Activated B cell treated with CpG ODN at 0.5 μM for 24 hours (primary cell): ENCODE data around the gene AKAP5. TPM values are rescaled to one million over a fixed set of nuclear protein-coding genes. Genes with fewer than 3 reads are reported as not detected.
A peak's percentile ranks its signal among the peaks of the same experiment; 100 is the strongest.

ENCODE experiments used
- ATAC-seq: fragments of 200-7000 bp; cut with Tn5 transposase; one replicate; pipeline ENCODE4 v1.10.0; 2021; ENCODE audit warnings: low read depth, mild to moderate bottlenecking, moderate library complexity
- CTCF ChIA-PET: fragments of 350-600 bp; sonication (Branson Sonifier 250); formaldehyde crosslinking; loops from one replicate; lab custom pipeline; 2021; ENCODE audit warnings: antibody characterized with exemption; lab: Charles Lee
- POLR2A ChIA-PET: fragments of 350-600 bp; sonication (Branson Sonifier 250); formaldehyde crosslinking; loops from one replicate; lab custom pipeline; 2021; ENCODE audit warnings: antibody characterized with exemption; lab: Charles Lee
- DNase-seq: peaks from one replicate; pipeline ENCODE4 v3.0.0; 2022
- H3K27ac Mint-ChIP-seq: one replicate; pipeline ENCODE4 v1.8.0; 2020; ENCODE audit warnings: mixed read lengths
- H3K27me3 Mint-ChIP-seq: one replicate; pipeline ENCODE4 v1.8.0; 2021; ENCODE audit warnings: mixed read lengths
- H3K36me3 Mint-ChIP-seq: one replicate; pipeline ENCODE4 v1.8.0; 2021; ENCODE audit warnings: low read depth, mixed read lengths
- H3K4me1 Mint-ChIP-seq: one replicate; pipeline ENCODE4 v1.8.0; 2021; ENCODE audit warnings: mixed read lengths
- H3K4me3 Mint-ChIP-seq: one replicate; pipeline ENCODE4 v1.8.0; 2020; ENCODE audit warnings: mild to moderate bottlenecking, mixed read lengths
- H3K9me3 Mint-ChIP-seq: one replicate; pipeline ENCODE4 v1.8.0; 2020; ENCODE audit warnings: mixed read lengths
- CTCF ChIP-seq: fragments of 200-600 bp; IDR thresholded peaks from one replicate; pipeline ENCODE4 v1.8.0; 2022; ENCODE audit warnings: antibody characterized with exemption, mild to moderate bottlenecking
- intact Hi-C: fragments of 100-400 bp; cut with micrococcal nuclease; formaldehyde crosslinking; loops from one replicate; pipeline ENCODE4 v1.15.1; 2024
- total RNA-seq: library from RNA; stranded (reverse); gene quantifications from 2 replicates; pipeline ENCODE4 v1.2.3, GENCODE V29; 2022

AKAP5 gene
- total RNA-seq, 1 donor from 2014 or later: 5.1 TPM

GRCh38 chr14:64463873-64464272 lies 1.4 kb upstream of the AKAP5 start:
- intact Hi-C loops: no loop called here
- TF ChIP-seq CTCF: no peak
- Mint-ChIP-seq H3K4me3 (no peak overlapping the region), H3K36me3 (peaks cover 16% of the 10 kb centered on the region), H3K4me1 (peaks cover 64% of the 10 kb centered on the region), H3K27me3 (no peaks in the 10 kb centered on the region), H3K9me3 (no peaks in the 10 kb centered on the region), H3K27ac (no peak overlapping the region)
- DNase-seq (no peak), ATAC-seq (no peak)
- ChIA-PET CTCF (interaction anchor here (0.9 to 4.2 kb wide), 4 partner anchors 15 to 120 kb away, joined by 3 to 26 read pairs (median 6); no protein-coding TSS in a partner anchor), POLR2A (interaction anchor here (0.5 to 3.6 kb wide), 9 partner anchors 9 to 125 kb away, joined by 3 to 24 read pairs (median 5); partner anchors contain the start of genes MTHFD1, ZBTB1 and ZBTB25)

GRCh38 chr14:64464651-64465050 lies 648 bp upstream of the AKAP5 start:
- Mint-ChIP-seq H3K9me3 (no peaks in the 10 kb centered on the region), H3K27ac (peak overlapping the region; percentile 77), H3K4me3 (peak overlapping the region; percentile 86), H3K27me3 (no peaks in the 10 kb centered on the region), H3K36me3 (peaks cover 8% of the 10 kb centered on the region), H3K4me1 (peaks cover 57% of the 10 kb centered on the region)
- ChIA-PET POLR2A (interaction anchor here (1.0 to 3.6 kb wide), 3 partner anchors 19 to 126 kb away, joined by 4 to 24 read pairs (median 15); partner anchors contain the start of genes ZBTB1 and ZBTB25), CTCF (interaction anchor here (0.9 to 4.2 kb wide), 3 partner anchors 13 to 121 kb away, joined by 3 to 26 read pairs (median 3); no protein-coding TSS in a partner anchor)
- intact Hi-C loops: loop anchor here (1.0 to 5.0 kb wide), 4 partner anchors 7 to 77 kb away; partner anchors contain the start of genes MTHFD1 and ZBTB25
- ATAC-seq: no peak
- TF ChIP-seq CTCF: no peak
- no peak for DNase-seq

GRCh38 chr14:64465831-64466554 lies 694 bp downstream of the AKAP5 start:
- peak overlapping the region; percentile 83 for H3K4me3 Mint-ChIP-seq
- no peaks in the 10 kb centered on the region for H3K27me3 Mint-ChIP-seq
- no peak for DNase-seq
- ATAC-seq: no peak
- H3K9me3 Mint-ChIP-seq: no peaks in the 10 kb centered on the region
- intact Hi-C loops: loop anchor here (1.0 to 5.0 kb wide), 4 partner anchors 9 to 79 kb away; partner anchors contain the start of genes MTHFD1 and ZBTB25
- peaks cover 2% of the 10 kb centered on the region for H3K36me3 Mint-ChIP-seq
- TF ChIP-seq CTCF: no peak
- ChIA-PET CTCF (interaction anchor here (0.8 to 3.2 kb wide), 6 partner anchors 13 to 122 kb away, joined by 3 to 16 read pairs (median 7); no protein-coding TSS in a partner anchor), POLR2A (interaction anchor here (0.8 to 2.4 kb wide), 8 partner anchors 12 to 128 kb away, joined by 3 to 17 read pairs (median 6); partner anchors contain the start of genes HSPA2 and ZBTB25)
- H3K4me1 Mint-ChIP-seq: peaks cover 51% of the 10 kb centered on the region
- H3K27ac Mint-ChIP-seq: peak overlapping the region; percentile 80

GRCh38 chr14:64467101-64467500 lies 1.8 kb downstream of the AKAP5 start:
- Mint-ChIP-seq H3K27me3 (no peaks in the 10 kb centered on the region), H3K9me3 (no peaks in the 10 kb centered on the region), H3K4me1 (peaks cover 53% of the 10 kb centered on the region), H3K27ac (no peak overlapping the region), H3K36me3 (peaks cover 1% of the 10 kb centered on the region), H3K4me3 (no peak overlapping the region)
- ATAC-seq (no peak), DNase-seq (no peak)
- ChIA-PET CTCF (interaction anchor here (1.2 to 3.2 kb wide), 4 partner anchors 12 to 123 kb away, joined by 3 to 16 read pairs (median 12); no protein-coding TSS in a partner anchor), POLR2A (interaction anchor here (0.7 to 2.4 kb wide), 4 partner anchors 17 to 129 kb away, joined by 3 to 17 read pairs (median 9); partner anchors contain the start of gene ZBTB25)
- intact Hi-C loops: loop anchor here (5.0 kb wide), 1 partner anchor 80 kb away; the partner anchor contains the start of gene MTHFD1
- TF ChIP-seq CTCF: no peak
